ENCODE data around the gene IL19.
"Not testable (repeated sequence)": the region's sequence is repeated elsewhere in the genome, so short reads cannot be mapped to it uniquely, and the experiment has no call there.

The IL19 gene

DNA sequence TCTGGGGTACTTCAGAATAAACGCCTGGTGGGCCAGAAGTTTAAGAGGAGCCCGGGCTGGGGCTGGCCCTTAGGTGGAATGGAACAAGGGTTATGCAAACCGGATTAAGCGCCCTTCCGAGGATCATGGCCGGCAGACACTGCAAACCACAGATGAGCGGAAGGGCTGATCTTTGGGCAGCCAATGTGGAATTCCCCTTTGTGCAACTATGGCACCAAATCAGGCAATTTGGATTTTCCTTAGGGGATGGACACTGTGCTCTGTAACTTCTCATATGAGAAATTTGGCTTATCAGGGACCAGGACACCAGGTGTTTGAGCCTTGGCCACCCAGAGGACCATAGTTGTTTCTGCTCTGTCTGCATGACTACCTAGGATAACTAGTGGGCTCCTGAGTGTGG is 7.5 kb downstream of the IL19 start:
- no peak for DNase-seq

DNA sequence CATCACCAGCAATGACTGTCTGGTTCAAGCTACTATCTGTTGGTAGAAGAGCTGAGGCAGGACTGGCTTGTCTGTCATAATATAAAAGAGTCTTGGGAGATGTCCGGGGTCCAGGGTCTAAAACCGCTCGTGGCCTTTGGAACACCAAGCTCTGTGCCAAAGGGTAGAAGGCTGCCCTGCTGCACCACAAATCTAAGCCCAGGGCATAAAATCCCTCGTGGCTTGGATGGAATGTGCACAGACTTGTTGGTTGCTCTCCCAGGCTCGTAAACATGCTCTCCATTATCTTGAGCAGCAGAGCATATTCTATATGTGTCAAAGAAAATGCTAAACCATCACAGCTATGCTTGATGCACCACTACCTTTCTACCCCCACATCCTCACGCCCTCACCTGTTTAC is 8.3 kb downstream of the IL19 start:
- not testable (repeated sequence) for DNase-seq

GRCh38 chr1:206779638-206780037 is 9.1 kb downstream of the IL19 start:
- peak; percentile 63 for DNase-seq

DNA sequence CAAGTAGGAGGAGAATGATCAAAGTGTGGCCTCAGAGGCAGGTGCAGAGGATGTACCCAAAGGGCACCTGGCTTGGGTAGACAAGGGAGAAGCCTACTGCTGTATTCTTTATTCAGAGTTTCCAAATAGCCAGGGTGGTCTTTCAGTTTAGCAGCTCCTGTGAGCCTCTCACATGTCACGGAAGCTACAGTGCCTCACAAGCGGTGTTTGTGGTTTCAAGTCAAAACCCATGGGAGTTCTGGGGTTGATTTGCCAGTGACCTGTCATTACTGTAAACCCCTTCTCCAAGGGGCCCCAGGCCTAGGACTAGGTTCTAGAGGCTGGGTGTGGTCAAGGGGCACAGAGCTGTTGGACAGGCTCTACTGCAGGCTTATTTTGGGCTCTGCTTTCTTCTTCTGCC is 11.9 kb downstream of the IL19 start:
- peak; percentile 63 for DNase-seq

DNA sequence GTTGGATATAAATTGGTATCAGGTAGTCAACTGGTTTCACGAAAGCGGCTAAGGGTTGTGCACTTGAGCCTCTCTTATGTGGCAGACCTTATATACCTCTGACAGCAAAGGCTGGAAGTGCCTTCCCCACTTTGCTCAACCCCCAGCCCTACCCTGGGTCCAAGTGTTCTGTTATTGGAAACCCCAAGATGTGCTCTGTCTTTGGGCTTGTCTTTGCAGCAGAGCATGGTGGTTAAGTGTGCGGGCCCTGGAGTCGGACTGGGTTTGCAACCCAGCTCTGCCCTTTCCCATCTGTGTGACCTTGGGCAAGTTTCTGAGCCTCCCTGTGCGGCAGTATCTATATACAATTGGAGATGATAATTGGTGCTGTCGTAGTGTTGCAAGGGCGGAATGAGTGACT is 12.9 kb downstream of the IL19 start:
- no peak for DNase-seq

DNA sequence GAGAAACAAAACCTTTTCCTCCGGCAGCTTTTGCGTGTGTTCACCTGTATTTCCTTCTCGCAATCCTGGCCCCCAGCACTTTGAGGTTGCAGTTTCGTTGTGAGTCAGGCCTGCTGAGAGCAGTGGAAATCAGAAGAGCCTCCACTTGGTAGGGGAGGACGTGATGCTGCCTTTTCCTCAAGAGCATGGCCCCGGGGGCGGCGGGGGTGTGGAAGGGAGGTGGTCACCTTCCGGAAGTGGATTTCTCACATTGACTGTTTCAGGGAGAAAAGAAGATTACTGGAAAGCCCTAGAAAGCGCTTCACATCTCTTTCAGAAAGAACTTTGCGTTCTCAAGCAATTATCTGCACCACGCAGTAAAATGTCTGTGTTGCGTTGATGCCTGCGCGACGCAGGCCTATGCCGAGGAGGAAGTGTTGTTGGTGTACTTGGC is 13.9 kb downstream of the IL19 start:
- DNase-seq, result no peak

- no peak for DNase-seq
Observed at GRCh38 chr1:206785182-206785765, 14.7 kb downstream of the IL19 start.

DNA sequence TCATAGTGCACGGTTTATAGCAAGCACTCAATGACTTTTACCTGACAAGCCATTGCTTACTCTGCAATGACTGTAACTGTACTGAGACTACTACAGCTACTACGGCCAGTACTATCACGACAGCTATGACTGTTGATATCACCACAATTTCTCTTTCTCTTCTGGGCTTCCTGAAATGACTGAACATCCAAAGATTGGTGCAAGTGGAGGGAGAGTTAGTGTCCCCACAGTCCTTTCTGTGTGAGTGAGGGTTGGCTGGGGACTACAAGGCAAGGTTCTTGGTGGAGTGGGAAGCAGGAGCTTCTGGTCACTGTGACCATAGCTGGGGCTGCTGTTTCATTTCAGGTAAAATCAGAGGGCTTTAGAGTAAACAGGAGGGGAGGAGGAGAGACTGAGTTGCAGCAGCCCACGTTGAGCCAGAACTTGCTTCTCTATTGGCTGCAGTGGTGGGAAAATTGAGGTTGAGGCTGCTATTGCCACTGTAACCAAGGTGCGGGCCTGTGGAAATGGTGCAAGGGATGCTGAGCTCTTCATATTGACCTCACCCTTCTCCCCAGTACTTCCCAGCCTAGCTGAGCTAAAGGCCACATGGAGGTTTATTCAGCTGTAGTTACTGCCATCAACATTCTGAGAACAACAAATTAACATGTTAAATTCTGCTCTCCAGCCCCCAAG is 15.8 kb downstream of the IL19 start:
- DNase-seq, result no peak

- DNase-seq, result peak; percentile 46
Observed at GRCh38 chr1:206787891-206788290, 17.3 kb downstream of the IL19 start.

DNA sequence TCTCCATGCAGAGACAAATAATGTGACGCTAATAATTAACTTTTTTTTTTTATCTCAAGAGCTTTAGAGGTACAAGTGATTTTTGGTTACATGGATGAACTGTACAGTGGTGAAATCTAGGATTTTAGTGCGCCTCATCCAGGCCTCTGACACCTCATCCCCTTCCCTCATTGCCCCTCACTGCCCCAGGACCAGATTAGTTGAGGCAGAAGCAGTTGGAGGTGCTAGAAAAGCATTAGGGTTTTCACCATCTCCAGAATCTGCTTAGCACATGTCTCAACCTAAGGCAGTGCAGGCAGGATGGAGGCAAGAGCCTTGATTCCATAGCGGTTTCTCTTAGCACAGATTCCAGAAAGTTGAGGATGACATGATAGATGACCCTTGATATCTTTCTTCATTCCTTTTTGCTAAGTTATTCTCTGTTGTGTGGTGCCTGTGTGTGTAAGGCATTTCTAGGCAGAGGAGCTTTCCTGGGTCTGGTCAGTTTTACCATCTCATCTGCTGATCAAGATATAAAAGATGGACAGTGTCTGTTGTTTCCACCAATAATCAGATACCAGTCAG is 18.0 kb downstream of the IL19 start:
- no peak for DNase-seq

DNA sequence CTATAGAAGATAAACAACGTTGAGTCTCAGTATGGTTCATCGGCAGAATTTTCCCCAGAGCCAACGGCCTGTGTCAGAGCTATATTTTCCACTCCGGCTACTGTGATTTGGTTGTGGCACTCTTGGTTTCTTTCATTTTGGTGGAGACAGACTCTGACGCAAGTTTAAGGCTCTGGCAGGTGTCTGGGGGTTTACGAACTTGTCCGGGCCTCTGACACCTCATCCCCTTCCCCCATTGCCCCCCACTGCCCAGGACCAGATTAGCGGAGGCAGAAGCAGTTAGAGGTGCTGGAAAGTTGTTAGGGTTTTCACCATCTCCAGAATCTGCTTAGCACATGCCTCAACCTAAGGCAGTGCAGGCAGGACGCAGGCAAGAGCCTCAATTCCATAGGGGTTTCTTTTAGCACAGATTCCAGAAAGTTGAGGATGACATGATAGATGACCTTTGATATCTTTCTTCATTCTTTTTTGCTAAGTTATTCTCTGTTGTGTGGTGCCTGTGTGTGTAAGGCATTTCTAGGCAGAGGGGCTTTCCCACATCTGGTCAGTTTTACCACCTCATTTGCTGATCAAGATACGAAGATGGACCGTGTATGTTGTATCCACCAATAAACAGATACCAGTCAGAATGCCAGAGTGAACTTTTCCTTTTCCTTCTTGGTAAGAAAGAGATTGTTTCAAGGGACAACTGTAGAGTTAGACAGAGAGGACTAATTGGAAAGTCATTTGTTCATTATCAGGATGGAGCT is 20.1 kb downstream of the IL19 start:
- no peak for DNase-seq

DNA sequence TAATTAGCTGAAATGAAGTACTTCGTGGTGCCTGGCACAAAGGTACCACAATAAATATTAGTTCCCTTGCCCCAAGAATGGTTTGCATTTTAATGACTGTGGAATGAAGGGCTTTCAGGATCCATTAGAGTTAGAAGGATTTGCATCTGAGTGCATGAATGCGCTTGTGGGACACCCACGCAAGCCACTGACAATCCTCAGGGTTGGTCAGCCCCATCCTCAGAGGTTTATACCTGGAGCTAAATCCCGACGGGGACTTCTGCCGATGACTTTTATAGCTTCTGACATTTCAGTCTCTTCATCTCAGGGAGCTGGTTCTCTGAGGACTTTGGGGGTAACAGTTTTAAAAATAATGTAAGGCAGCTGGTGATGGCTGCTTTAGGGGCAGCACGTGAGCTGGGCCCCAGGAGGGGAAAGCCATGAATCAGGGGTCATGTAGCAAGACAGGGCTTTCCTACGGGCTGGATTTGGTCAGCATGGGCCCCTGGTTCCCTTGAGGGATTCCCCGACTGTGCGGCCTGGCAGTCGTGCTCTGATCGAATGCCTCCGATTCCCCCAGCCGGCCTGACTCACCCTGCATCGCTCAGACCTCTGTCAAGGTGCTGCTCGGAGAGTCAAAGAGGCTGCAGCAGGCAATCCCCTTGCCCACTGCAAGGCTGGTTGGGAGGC is 22.5 kb downstream of the IL19 start:
- DNase-seq, result no peak

DNA sequence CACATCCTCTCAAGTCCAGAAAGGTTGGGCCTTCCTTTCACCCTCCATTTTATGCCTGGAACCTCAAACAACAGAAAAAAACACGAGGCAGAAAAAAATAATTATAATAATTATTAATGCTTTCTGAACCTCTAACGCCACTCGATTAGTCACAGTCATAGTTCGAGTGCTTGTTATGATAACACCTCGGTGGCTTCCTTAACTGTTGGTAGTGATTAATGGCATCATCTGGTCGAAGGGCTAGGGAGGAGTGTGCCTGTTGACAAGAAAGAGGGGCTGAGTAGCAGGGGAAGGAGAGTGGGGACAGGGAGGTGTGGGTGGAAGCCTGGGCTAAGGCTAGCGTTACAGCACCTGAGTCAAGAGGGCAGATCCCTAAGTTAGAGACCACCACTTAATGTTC is 23.0 kb downstream of the IL19 start:
- no peak for DNase-seq

GRCh38 chr1:206794294-206794908 is 23.8 kb downstream of the IL19 start:
- no peak for DNase-seq

- DNase-seq, result no peak
Observed at GRCh38 chr1:206796116-206796515, 25.5 kb downstream of the IL19 start.

DNA sequence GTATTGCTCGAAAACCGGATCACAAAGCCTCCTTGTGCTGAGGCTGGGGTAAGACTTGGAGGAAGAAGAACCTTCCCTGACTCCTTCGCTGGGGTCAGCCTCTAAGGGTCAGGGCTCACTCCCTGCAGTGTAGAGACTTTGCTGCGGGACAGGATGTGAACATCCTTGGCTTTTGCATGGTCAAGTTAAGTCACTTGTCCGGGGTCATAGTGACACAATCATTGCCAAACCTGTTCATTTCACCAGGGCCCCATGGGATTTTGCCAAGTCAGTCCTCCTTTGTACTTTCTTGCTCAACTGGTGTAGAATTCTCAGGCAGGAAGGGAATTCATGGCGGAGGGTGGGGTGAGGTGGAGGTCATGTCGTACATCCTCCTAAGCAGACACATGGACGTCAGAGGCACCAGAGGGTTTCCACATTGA is 26.4 kb downstream of the IL19 start:
- DNase-seq, result no peak

DNA sequence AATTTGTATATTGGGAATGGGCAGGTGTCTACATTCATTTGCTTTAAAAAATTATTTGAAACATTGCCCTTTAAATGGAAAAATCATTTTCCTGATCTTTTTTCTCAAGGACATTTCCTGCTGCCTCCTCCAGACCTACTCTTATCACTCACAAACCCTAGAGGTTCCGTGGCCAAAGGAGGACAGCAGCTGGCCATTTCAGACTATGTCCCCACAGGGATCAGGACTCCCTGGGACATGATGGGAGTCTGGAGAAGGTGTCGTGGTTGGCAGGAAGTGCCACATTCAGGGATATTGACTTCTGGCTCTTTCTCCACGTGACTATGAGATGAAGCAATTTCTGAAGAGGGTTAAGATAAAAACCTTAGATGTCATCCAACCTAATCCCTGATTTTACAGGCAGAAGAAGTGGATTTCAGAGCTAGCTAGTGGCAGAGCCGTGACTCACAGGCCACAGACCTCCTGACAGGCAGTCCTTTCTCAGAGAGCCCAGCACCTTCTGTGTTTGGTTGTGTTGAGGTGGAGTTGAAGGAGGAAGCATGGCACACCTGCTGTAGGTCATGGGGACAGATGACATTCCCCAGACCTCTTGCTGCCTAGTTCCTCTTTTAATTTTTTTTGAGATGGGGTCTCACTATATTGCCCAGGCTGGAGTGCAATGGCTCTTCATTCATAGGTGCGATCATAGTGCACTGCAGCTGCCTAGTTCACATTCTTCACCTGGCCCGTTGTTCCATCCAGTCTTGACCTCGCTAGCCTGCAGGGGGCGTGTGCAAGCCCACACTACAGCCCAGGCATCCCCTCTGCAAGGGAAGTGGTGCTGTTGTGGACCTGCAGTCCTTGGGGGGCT is 27.2 kb downstream of the IL19 start:
- DNase-seq, result peak; percentile 63

- no peak for DNase-seq
Observed at GRCh38 chr1:206798384-206798996, 27.9 kb downstream of the IL19 start.

GRCh38 chr1:206799311-206799710 is 28.7 kb downstream of the IL19 start:
- DNase-seq, result no peak

- no peak for DNase-seq
Observed at GRCh38 chr1:206800411-206800810, 29.8 kb downstream of the IL19 start.

DNA sequence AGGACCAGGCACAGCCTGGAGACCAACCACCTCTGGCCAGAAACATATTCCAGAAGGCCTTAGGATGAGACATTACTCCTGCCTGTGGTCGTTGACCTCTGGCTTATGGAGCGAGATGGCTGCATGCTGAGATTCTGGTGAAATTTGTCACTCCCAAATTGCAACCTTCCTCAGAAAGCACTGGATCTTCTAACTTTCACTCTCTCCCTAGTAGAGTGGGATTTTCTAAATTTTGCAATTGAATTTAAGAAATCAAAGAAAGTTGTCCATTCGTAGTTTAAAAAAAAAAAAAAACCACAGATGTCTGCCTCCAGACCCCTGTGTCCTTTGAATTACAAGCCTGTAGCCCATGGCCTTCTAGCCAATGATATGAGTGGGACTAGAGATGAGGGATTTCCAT is 30.3 kb downstream of the IL19 start:
- no peak for DNase-seq
